Measurements from ENCODE around the gene NOL4L.

NOL4L gene

GRCh38 chr20:32560989-32561830 is 23.9 kb downstream of the NOL4L start:
- no peaks in the 10 kb centered on the region for H3K4me1 ChIP-seq (ENCODE audit: control insufficient read depth, insufficient read depth, low read length)
- H3K9me3 ChIP-seq (ENCODE audit: control insufficient read depth, insufficient read depth, low read length): no peaks in the 10 kb centered on the region
- H3K27me3 ChIP-seq (ENCODE audit: control insufficient read depth, insufficient read depth, low read length): no peaks in the 10 kb centered on the region
- H3K9ac ChIP-seq (ENCODE audit: low read depth, low read length): no peak overlapping the region
- H3K36me3 ChIP-seq (ENCODE audit: control insufficient read depth, insufficient read depth, low read length): no peaks in the 10 kb centered on the region
- H3K4me3 ChIP-seq (ENCODE audit: low read depth, low read length): no peak overlapping the region

- Histone ChIP-seq H3K4me1 (ENCODE audit: control insufficient read depth, insufficient read depth, low read length) (no peaks in the 10 kb centered on the region), H3K4me3 (ENCODE audit: low read depth, low read length) (no peak overlapping the region), H3K9ac (ENCODE audit: low read depth, low read length) (no peak overlapping the region), H3K27me3 (ENCODE audit: control insufficient read depth, insufficient read depth, low read length) (no peaks in the 10 kb centered on the region), H3K36me3 (ENCODE audit: control insufficient read depth, insufficient read depth, low read length) (no peaks in the 10 kb centered on the region), H3K9me3 (ENCODE audit: control insufficient read depth, insufficient read depth, low read length) (no peaks in the 10 kb centered on the region)
Observed at GRCh38 chr20:32560482-32560988, 24.6 kb downstream of the NOL4L start.

GRCh38 chr20:32559753-32560380 is 25.3 kb downstream of the NOL4L start:
- no peak overlapping the region for H3K9ac ChIP-seq (ENCODE audit: low read depth, low read length)
- no peak overlapping the region for H3K4me3 ChIP-seq (ENCODE audit: low read depth, low read length)
- no peaks in the 10 kb centered on the region for H3K9me3 ChIP-seq (ENCODE audit: control insufficient read depth, insufficient read depth, low read length)
- H3K36me3 ChIP-seq (ENCODE audit: control insufficient read depth, insufficient read depth, low read length): no peaks in the 10 kb centered on the region
- H3K27me3 ChIP-seq (ENCODE audit: control insufficient read depth, insufficient read depth, low read length): no peaks in the 10 kb centered on the region
- H3K4me1 ChIP-seq (ENCODE audit: control insufficient read depth, insufficient read depth, low read length): no peaks in the 10 kb centered on the region

- no peak overlapping the region for H3K4me3 ChIP-seq (ENCODE audit: low read depth, low read length)
- no peak overlapping the region for H3K9ac ChIP-seq (ENCODE audit: low read depth, low read length)
- H3K27me3 ChIP-seq (ENCODE audit: control insufficient read depth, insufficient read depth, low read length): no peaks in the 10 kb centered on the region
- H3K36me3 ChIP-seq (ENCODE audit: control insufficient read depth, insufficient read depth, low read length): no peaks in the 10 kb centered on the region
- H3K9me3 ChIP-seq (ENCODE audit: control insufficient read depth, insufficient read depth, low read length): no peaks in the 10 kb centered on the region
- no peaks in the 10 kb centered on the region for H3K4me1 ChIP-seq (ENCODE audit: control insufficient read depth, insufficient read depth, low read length)
Observed at GRCh38 chr20:32559205-32559752, 25.9 kb downstream of the NOL4L start.

GRCh38 chr20:32558526-32558925 is 26.6 kb downstream of the NOL4L start:
- no peaks in the 10 kb centered on the region for H3K4me1 ChIP-seq (ENCODE audit: control insufficient read depth, insufficient read depth, low read length)
- no peak overlapping the region for H3K9ac ChIP-seq (ENCODE audit: low read depth, low read length)
- no peak overlapping the region for H3K4me3 ChIP-seq (ENCODE audit: low read depth, low read length)
- no peaks in the 10 kb centered on the region for H3K36me3 ChIP-seq (ENCODE audit: control insufficient read depth, insufficient read depth, low read length)
- H3K27me3 ChIP-seq (ENCODE audit: control insufficient read depth, insufficient read depth, low read length): no peaks in the 10 kb centered on the region
- H3K9me3 ChIP-seq (ENCODE audit: control insufficient read depth, insufficient read depth, low read length): no peaks in the 10 kb centered on the region

- H3K9me3 ChIP-seq (ENCODE audit: control insufficient read depth, insufficient read depth, low read length): no peaks in the 10 kb centered on the region
- no peaks in the 10 kb centered on the region for H3K27me3 ChIP-seq (ENCODE audit: control insufficient read depth, insufficient read depth, low read length)
- H3K9ac ChIP-seq (ENCODE audit: low read depth, low read length): no peak overlapping the region
- H3K36me3 ChIP-seq (ENCODE audit: control insufficient read depth, insufficient read depth, low read length): no peaks in the 10 kb centered on the region
- no peak overlapping the region for H3K4me3 ChIP-seq (ENCODE audit: low read depth, low read length)
- no peaks in the 10 kb centered on the region for H3K4me1 ChIP-seq (ENCODE audit: control insufficient read depth, insufficient read depth, low read length)
Observed at GRCh38 chr20:32557319-32557718, 27.8 kb downstream of the NOL4L start.

GRCh38 chr20:32556312-32557184 is 28.6 kb downstream of the NOL4L start:
- Histone ChIP-seq H3K36me3 (ENCODE audit: control insufficient read depth, insufficient read depth, low read length) (no peaks in the 10 kb centered on the region), H3K9me3 (ENCODE audit: control insufficient read depth, insufficient read depth, low read length) (no peaks in the 10 kb centered on the region), H3K27me3 (ENCODE audit: control insufficient read depth, insufficient read depth, low read length) (no peaks in the 10 kb centered on the region), H3K4me3 (ENCODE audit: low read depth, low read length) (no peak overlapping the region), H3K9ac (ENCODE audit: low read depth, low read length) (no peak overlapping the region), H3K4me1 (ENCODE audit: control insufficient read depth, insufficient read depth, low read length) (no peaks in the 10 kb centered on the region)

- no peak overlapping the region for H3K9ac ChIP-seq (ENCODE audit: low read depth, low read length)
- no peaks in the 10 kb centered on the region for H3K27me3 ChIP-seq (ENCODE audit: control insufficient read depth, insufficient read depth, low read length)
- no peaks in the 10 kb centered on the region for H3K4me1 ChIP-seq (ENCODE audit: control insufficient read depth, insufficient read depth, low read length)
- H3K36me3 ChIP-seq (ENCODE audit: control insufficient read depth, insufficient read depth, low read length): no peaks in the 10 kb centered on the region
- no peaks in the 10 kb centered on the region for H3K9me3 ChIP-seq (ENCODE audit: control insufficient read depth, insufficient read depth, low read length)
- no peak overlapping the region for H3K4me3 ChIP-seq (ENCODE audit: low read depth, low read length)
Observed at GRCh38 chr20:32555584-32555983, 29.5 kb downstream of the NOL4L start.

- Histone ChIP-seq H3K27me3 (ENCODE audit: control insufficient read depth, insufficient read depth, low read length) (no peaks in the 10 kb centered on the region), H3K4me1 (ENCODE audit: control insufficient read depth, insufficient read depth, low read length) (no peaks in the 10 kb centered on the region), H3K9ac (ENCODE audit: low read depth, low read length) (no peak overlapping the region)
Observed at GRCh38 chr20:32554965-32555289, 30.2 kb downstream of the NOL4L start.

GRCh38 chr20:32553618-32554017 is 31.5 kb downstream of the NOL4L start:
- Histone ChIP-seq H3K9me3 (ENCODE audit: control insufficient read depth, insufficient read depth, low read length) (no peaks in the 10 kb centered on the region), H3K4me1 (ENCODE audit: control insufficient read depth, insufficient read depth, low read length) (no peaks in the 10 kb centered on the region), H3K9ac (ENCODE audit: low read depth, low read length) (no peak overlapping the region), H3K36me3 (ENCODE audit: control insufficient read depth, insufficient read depth, low read length) (no peaks in the 10 kb centered on the region), H3K27me3 (ENCODE audit: control insufficient read depth, insufficient read depth, low read length) (no peaks in the 10 kb centered on the region), H3K4me3 (ENCODE audit: low read depth, low read length) (no peak overlapping the region)

More at GRCh38 chr20:32554965-32555289, 30.2 kb downstream of the NOL4L start:
- Histone ChIP-seq H3K4me3 (ENCODE audit: low read depth, low read length) (no peak overlapping the region), H3K36me3 (ENCODE audit: control insufficient read depth, insufficient read depth, low read length) (no peaks in the 10 kb centered on the region), H3K9me3 (ENCODE audit: control insufficient read depth, insufficient read depth, low read length) (no peaks in the 10 kb centered on the region)

GRCh38 chr20:32551693-32552092 is 33.4 kb downstream of the NOL4L start:
- no peaks in the 10 kb centered on the region for H3K27me3 ChIP-seq (ENCODE audit: control insufficient read depth, insufficient read depth, low read length)
- no peaks in the 10 kb centered on the region for H3K4me1 ChIP-seq (ENCODE audit: control insufficient read depth, insufficient read depth, low read length)
- no peak overlapping the region for H3K4me3 ChIP-seq (ENCODE audit: low read depth, low read length)
- H3K9ac ChIP-seq (ENCODE audit: low read depth, low read length): no peak overlapping the region
- H3K36me3 ChIP-seq (ENCODE audit: control insufficient read depth, insufficient read depth, low read length): no peaks in the 10 kb centered on the region
- no peaks in the 10 kb centered on the region for H3K9me3 ChIP-seq (ENCODE audit: control insufficient read depth, insufficient read depth, low read length)

Data from iPS-15b (cell line).